Neural progenitor cell (in vitro differentiated cells): ENCODE data around the gene ZNRF4.

ENCODE experiments used
- EZH2 ChIP-seq: fragments of 200-600 bp; sonication (generic); IDR thresholded peaks from 2 replicates; pipeline ENCODE4 v1.6.1; 2017; ENCODE audit warnings: antibody characterized with exemption, mild to moderate bottlenecking, moderate library complexity
- EZH2phosphoT487 ChIP-seq: fragments of 200-600 bp; sonication (generic); IDR thresholded peaks from 2 replicates; pipeline ENCODE4 v1.6.1; 2017; ENCODE audit warnings: antibody characterized with exemption
- TF ChIP-seq, protein P1 (sequence below): fragments of 200-600 bp; sonication (generic); IDR thresholded peaks from 2 replicates; pipeline ENCODE4 v1.5.1; 2017; ENCODE audit warnings: antibody characterized with exemption, mild to moderate bottlenecking

DNA sequence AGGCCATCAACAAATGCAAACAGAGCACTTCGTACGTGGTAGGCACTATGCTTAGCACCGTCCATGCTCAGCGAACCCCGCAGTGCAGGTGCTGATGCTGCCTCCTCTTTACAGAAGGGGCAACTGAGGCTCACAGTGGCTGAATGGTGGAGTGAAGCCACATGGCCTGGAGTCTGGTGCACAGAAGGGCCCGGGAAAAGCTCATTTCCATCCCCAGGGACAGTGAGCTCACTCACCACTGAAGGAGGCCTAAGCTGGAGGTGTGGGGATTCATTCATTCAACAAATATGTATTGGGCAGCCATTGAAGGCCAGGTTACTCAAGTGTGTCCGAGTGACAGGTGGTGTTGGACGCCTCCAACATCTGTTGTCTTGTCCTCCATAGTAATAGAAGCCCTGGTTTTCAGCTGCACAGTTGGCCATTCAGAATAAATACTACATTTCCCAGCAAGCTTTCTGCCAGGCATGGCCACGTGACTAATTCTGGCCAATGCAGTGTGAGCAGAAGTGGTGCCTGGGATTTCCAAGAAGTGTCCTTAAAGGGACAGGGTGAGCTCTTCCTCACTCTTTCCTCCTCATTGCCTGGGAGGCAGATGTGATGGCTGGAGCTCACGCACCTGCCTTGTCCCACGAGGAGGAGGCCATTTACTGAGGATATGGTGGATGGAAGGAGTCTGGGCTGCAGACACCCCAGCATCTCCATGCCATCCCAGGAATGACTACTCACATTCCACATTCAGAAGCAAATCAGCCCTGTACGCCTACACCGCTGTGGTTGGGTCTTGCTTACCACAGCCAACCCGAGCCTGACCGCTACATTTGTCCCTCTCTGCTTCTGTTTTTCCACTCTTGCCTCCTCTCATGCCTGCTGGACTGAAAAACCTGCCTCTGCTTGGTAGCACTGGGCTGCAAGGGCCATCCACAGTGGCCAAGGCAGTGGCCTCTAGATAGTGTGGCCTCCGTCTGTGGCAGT lies 2.3 kb upstream of the ZNRF4 start:
- TF ChIP-seq, protein P1, sequence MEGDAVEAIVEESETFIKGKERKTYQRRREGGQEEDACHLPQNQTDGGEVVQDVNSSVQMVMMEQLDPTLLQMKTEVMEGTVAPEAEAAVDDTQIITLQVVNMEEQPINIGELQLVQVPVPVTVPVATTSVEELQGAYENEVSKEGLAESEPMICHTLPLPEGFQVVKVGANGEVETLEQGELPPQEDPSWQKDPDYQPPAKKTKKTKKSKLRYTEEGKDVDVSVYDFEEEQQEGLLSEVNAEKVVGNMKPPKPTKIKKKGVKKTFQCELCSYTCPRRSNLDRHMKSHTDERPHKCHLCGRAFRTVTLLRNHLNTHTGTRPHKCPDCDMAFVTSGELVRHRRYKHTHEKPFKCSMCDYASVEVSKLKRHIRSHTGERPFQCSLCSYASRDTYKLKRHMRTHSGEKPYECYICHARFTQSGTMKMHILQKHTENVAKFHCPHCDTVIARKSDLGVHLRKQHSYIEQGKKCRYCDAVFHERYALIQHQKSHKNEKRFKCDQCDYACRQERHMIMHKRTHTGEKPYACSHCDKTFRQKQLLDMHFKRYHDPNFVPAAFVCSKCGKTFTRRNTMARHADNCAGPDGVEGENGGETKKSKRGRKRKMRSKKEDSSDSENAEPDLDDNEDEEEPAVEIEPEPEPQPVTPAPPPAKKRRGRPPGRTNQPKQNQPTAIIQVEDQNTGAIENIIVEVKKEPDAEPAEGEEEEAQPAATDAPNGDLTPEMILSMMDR = no peak
- TF ChIP-seq EZH2phosphoT487 (no peak), EZH2 (no peak)
